ENCODE results near the gene DLGAP4. TPM values are rescaled to one million over a fixed set of nuclear protein-coding genes. Genes with fewer than 3 reads are reported as not detected.

DLGAP4 gene
- total and polyA plus RNA-seq, 2 of the 13 experiments (the other 11 are each of a cell fraction or from before 2014, with no cell fraction given), result 15.2 to 26.7 TPM

DNA sequence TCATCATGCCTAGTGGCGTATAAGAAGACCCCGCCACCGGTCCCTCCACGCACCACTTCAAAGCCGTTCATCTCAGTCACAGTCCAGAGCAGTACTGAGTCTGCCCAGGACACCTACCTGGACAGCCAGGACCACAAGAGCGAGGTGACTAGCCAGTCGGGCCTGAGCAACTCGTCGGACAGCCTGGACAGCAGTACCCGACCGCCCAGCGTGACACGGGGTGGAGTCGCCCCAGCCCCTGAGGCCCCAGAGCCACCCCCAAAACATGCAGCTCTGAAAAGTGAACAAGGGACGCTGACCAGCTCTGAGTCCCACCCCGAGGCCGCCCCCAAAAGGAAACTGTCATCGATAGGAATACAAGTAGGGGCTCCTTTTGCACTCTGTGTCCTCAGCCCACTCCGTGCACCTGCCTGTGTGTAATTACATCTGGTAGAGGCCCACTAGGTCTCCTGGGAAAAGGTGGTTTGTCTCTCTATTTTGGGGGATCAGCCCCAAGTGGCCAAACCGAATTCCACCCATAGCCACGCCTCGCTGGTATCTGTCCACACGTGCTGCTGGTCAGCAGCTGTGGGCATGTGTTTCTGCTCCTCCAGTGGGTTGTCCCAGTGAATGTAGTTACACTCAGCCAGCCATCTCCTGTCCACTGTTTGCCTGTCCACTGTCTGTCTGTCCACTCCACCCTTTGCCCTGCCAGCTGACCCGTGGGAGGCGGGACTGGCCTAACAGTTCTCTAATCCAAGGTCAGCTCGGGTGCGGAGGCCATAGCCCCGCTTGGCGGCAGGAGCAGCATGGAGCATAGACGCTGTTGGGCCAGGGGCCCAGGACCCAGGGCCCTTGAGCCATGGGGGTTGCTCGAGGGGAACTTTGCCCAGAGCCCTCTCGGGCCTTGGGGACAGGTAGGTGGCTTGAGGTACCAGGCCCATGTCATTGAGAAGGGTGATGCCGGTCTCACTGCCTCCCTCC is 190.8 kb downstream of the DLGAP4 start (continued):
- TF ChIP-seq PPARG (CRISPR knock-in tag; conservative IDR thresholded peaks at IDR 0.05) (no peak), KLF6 (CRISPR knock-in tag; IDR thresholded peaks at IDR 0.05) (no peak), NCOA1 (CRISPR knock-in tag; IDR thresholded peaks at IDR 0.05) (no peak), ZNF572 (CRISPR knock-in tag; IDR thresholded peaks at IDR 0.05) (no peak), ZNF224 (CRISPR knock-in tag; IDR thresholded peaks at IDR 0.05) (no peak), ARHGAP35 (CRISPR knock-in tag; IDR thresholded peaks at IDR 0.05; ENCODE audit: borderline replicate concordance) (0 out of 2 replicates have a peak, but pooled peaks have one; percentile 9), DNMT1 (CRISPR knock-in tag; IDR thresholded peaks at IDR 0.05) (no peak), BORCS8-MEF2B (CRISPR knock-in tag; IDR thresholded peaks at IDR 0.05) (peak; percentile 67; the same call in 1 of the 2 replicates), AGO1 (IDR thresholded peaks at IDR 0.05; ENCODE audit: low read depth, low read length, poor library complexity, severe bottlenecking) (peak; percentile 13), ZNF850 (CRISPR knock-in tag; conservative IDR thresholded peaks at IDR 0.05) (no peak), THAP11 (CRISPR knock-in tag; IDR thresholded peaks at IDR 0.05) (no peak), GABPB1 (CRISPR knock-in tag; IDR thresholded peaks at IDR 0.05) (peak; percentile 14; the same call in 1 of the 2 replicates), NFE2L1 (CRISPR knock-in tag; IDR thresholded peaks at IDR 0.05; ENCODE audit: borderline replicate concordance) (no peak), NR3C1 (CRISPR knock-in tag; IDR thresholded peaks at IDR 0.05) (no peak), ZNF790 (CRISPR knock-in tag; IDR thresholded peaks at IDR 0.05; ENCODE audit: borderline replicate concordance) (no peak)
- TF ChIP-seq, protein P1, sequence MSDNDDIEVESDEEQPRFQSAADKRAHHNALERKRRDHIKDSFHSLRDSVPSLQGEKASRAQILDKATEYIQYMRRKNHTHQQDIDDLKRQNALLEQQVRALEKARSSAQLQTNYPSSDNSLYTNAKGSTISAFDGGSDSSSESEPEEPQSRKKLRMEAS (IDR thresholded peaks at IDR 0.05), result peak; percentile 11; the same call in 1 of the 2 replicates
- TF ChIP-seq, protein P2, sequence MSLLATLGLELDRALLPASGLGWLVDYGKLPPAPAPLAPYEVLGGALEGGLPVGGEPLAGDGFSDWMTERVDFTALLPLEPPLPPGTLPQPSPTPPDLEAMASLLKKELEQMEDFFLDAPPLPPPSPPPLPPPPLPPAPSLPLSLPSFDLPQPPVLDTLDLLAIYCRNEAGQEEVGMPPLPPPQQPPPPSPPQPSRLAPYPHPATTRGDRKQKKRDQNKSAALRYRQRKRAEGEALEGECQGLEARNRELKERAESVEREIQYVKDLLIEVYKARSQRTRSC (CRISPR knock-in tag; IDR thresholded peaks at IDR 0.05; ENCODE audit: low read depth), result no peak
- TF ChIP-seq, protein P3, sequence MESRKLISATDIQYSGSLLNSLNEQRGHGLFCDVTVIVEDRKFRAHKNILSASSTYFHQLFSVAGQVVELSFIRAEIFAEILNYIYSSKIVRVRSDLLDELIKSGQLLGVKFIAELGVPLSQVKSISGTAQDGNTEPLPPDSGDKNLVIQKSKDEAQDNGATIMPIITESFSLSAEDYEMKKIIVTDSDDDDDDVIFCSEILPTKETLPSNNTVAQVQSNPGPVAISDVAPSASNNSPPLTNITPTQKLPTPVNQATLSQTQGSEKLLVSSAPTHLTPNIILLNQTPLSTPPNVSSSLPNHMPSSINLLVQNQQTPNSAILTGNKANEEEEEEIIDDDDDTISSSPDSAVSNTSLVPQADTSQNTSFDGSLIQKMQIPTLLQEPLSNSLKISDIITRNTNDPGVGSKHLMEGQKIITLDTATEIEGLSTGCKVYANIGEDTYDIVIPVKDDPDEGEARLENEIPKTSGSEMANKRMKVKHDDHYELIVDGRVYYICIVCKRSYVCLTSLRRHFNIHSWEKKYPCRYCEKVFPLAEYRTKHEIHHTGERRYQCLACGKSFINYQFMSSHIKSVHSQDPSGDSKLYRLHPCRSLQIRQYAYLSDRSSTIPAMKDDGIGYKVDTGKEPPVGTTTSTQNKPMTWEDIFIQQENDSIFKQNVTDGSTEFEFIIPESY (CRISPR knock-in tag; IDR thresholded peaks at IDR 0.05), result peak; percentile 63; the same call in 1 of the 2 replicates
- TF ChIP-seq, protein P4, sequence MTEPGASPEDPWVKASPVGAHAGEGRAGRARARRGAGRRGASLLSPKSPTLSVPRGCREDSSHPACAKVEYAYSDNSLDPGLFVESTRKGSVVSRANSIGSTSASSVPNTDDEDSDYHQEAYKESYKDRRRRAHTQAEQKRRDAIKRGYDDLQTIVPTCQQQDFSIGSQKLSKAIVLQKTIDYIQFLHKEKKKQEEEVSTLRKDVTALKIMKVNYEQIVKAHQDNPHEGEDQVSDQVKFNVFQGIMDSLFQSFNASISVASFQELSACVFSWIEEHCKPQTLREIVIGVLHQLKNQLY (CRISPR knock-in tag; IDR thresholded peaks at IDR 0.05), result no peak

All from HepG2 (cell line).